Fibroblast of skin of right quadriceps (primary cell): ENCODE measurements around the gene SETSIP.
"Not testable (repeated sequence)": the region's sequence is repeated elsewhere in the genome, so short reads cannot be mapped to it uniquely, and the experiment has no call there.

Source experiments
- DNase-seq: peaks from one replicate; pipeline ENCODE4 v3.0.0-alpha.2; 2013

SETSIP gene

DNA sequence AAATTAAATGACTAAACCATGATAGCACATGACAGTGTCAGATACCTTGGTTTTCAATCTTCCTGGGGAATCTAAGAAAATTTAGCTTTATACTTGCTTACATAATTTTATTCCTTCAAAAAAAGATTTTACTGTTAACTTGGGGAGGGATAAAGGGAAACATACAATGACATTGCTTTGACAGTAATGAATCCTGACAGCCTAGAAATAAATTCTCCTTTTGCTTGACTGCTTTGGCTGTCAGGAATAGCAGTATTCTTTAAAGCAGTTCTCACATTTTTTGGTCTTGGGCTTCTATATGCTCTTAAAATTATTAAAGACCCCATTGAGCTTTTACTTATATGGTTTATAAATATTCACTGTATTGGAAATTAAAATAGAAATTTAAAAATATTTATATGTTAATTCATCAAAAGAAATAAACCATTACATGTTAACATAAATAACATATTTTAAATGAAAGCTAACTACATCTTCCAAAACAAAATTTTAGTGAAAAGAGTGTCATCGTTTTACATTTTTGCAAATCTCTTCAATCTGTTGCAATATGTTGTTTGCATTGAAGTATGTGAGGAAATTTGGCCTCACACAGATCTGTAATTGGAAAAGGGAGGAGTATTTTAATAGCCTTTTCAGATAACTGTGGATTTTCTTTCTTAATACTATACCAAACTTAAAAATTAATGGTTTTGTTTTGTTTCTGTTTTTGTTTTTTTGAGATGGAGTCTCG is 29.3 kb downstream of the SETSIP start:
- no peak for DNase-seq

GRCh38 chr1:92043621-92044020 is 31.6 kb downstream of the SETSIP start:
- no peak for DNase-seq

GRCh38 chr1:92040971-92041370 is 34.2 kb downstream of the SETSIP start:
- DNase-seq, result no peak

DNA sequence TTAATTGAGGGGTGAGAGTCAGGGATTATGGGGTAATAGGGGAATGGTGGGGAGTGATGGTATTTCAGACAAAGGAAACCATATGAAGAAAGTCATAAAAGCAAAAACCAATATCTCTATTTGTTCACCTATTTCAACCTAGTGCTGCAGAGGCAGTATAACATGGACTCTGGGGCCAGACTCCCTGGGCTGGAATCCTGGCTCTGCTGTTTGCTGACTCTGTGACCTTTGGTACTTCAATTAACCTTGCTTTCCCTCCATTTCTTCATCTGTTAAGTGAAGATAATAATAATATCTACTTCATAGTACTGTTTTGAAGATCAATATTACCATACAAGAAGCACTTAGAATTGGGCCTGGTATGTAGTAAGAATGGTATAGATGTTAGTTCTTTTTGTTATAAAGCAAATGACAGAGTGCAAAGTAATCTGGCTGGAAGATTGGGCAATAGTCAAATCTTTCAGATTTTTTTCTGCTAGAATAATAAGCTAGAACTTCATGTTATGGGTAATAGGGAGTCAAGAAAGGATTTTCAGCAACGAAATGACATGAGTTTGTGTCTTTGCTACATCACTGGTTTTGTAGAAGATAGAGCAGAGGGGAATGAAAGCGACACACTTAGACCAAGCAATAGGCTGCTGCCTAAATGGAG is 36.4 kb downstream of the SETSIP start:
- DNase-seq, result no peak

GRCh38 chr1:92037400-92037799 is 37.8 kb downstream of the SETSIP start:
- peak; percentile 56 for DNase-seq

DNA sequence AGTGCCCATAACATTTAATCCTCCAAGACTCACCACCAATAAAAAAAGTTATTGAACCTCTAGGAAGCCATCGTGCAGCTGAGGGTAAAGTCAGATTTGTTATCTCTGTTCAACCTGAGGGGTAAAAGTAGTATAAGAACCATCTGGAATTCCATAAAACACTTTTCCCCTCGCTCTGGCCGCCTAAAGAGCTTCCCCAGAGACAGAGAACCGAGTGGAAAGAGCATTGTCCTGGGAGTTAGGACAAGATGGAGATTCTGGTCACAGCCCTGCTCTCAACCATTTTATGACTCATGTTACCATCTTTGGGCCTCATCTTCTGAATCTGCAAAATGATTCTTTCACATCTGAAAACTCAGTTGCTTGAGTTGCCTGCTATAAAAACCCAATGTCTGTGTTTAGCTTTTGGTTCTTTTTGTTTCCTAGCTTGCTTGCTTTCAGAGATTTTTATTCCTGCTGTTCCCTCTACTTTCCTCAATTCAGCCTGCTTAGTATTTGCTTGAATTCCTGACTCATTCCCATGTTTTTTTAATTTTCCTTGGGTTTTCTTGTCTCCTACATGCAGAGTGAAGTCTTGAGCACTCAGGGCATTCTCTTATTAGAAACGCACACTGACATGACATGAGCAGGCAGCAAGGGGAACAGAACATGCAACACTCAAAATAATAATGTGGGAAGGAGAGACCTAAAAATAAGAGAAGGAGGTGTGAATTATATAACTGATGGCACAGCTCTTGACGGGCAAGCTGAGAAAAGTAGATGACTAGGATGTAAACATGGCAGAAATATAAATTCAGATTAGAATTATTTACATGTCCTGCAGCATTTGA is 43.7 kb downstream of the SETSIP start:
- peak; percentile 23 for DNase-seq

DNA sequence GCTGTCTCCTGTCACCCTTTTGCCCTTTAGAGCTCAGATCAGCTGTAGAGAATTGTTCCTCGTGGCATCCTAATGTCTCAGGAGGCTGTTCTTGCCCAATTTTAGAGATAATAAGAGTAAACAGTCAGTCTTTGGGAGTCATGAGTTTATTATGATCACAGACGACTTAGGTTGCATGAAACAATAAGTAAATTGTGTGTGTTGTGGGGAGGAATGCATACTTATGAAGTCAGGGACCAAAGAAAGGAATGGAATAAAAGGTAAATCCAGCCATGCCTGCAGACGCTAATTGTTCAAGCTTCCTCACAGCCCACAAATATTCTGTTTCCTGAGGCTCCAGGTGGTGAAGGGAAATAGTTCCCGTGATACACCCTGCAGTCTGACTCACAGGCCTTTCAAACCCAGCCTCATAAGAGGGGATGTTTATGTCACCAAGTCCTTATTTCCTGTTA is 44.5 kb downstream of the SETSIP start:
- DNase-seq, result peak; percentile 35

GRCh38 chr1:92029241-92029922 is 45.8 kb downstream of the SETSIP start:
- no peak for DNase-seq

DNA sequence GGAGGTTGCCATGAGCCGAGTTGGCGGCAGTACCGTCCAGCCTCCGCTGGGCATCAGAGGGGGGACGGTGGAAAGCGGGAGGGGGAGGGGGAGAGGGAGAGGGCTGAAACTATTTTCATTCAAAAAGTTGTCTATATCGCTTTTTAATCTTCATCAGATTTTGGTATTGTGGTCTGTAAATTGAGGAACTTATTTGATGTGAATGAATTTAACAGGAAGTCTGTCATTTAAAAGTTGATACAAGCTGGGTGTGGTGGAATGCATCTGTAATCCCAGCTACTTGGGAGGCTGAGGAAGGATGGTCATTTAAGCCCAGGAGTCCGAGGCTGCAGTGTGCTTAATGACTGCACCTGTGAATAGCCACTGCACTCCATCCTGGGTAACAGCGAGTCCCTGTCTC is 48.4 kb downstream of the SETSIP start:
- DNase-seq, result no peak

DNA sequence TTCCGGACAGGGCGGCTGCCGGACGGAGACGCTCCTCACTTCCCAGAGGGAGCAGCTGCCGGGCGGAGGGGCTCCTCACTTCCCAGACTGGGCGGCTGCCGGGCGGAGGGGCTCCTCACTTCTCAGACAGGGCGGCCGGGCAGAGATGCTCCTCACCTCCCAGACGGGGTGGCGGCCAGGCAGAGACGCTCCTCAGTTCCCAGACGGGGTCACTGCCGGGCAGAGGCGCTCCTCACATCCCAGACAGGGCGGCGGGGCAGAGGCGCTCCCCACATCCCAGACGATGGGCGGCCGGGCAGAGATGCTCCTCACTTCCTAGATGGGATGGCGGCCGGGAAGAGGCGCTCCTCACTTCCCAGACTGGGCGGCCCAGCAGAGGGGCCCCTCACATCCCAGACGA is 49.2 kb downstream of the SETSIP start:
- not testable (repeated sequence) for DNase-seq
